A673 (cell line): ENCODE data around the gene SLC52A3.

Source experiments
- CTCF ChIP-seq: fragments of 300-800, 200-600 bp; sonication (generic); conservative IDR thresholded peaks from 2 replicates; pipeline ENCODE4 v1.5.1; 2017; ENCODE audit warnings: low read depth, mild to moderate bottlenecking, antibody characterized with exemption, low read length, moderate library complexity, mixed read lengths
- EZH2 ChIP-seq: fragments of 200-600 bp; sonication (generic); IDR thresholded peaks from 2 replicates; pipeline ENCODE4 v1.6.1; 2017; ENCODE audit warnings: borderline replicate concordance, low read depth, mild to moderate bottlenecking, mixed read lengths, antibody characterized with exemption, low read length; ENCODE audit not compliant: poor library complexity, severe bottlenecking

DNA sequence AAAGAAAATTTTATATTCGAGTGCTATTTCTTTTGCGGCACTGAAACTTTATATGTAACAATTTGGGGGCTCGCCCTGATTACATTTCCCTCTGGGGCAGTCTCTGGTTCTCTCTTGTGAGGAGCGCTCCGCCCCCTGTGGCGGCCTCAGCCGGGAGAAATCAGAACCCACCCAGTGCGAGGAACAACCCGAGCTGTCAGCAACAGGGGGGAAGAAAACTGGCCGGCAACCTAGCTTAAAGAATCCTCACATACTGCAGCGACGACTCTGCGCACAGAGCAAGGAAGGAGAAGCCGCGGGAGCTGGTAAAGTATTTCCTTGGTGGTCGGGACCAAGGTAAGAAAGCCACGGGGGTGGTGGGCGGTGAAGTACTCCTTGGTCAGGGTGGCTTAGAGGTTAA is 23.9 kb upstream of the SLC52A3 start:
- TF ChIP-seq CTCF (no peak), EZH2 (no peak)
